GM20000 (cell line): ENCODE data around the gene FLT4.
A peak's percentile ranks its signal among the peaks of the same experiment; 100 is the strongest.

Source experiments
- DNase-seq: peaks from one replicate; pipeline ENCODE4 v3.0.0; 2012; ENCODE audit warnings: low spot score
- CTCF ChIP-seq: IDR thresholded peaks from 2 replicates; pipeline ENCODE4 v1.5.1; 2012; ENCODE audit warnings: mild to moderate bottlenecking, control low read depth; ENCODE audit errors: extremely low read depth, missing control alignments

Gene FLT4

GRCh38 chr5:180592176-180592575 is 57.2 kb downstream of the FLT4 start:
- TF ChIP-seq CTCF, result no peak
- no peak for DNase-seq

GRCh38 chr5:180591311-180591887 is 58.0 kb downstream of the FLT4 start, which contains the start of gene SCGB3A1:
Gene SCGB3A1 (minus strand): TSS chr5:180591499. CDS start chr5:180591462, 37 bp downstream.
- peak; percentile 17 for DNase-seq
- no peak for TF ChIP-seq CTCF

DNA sequence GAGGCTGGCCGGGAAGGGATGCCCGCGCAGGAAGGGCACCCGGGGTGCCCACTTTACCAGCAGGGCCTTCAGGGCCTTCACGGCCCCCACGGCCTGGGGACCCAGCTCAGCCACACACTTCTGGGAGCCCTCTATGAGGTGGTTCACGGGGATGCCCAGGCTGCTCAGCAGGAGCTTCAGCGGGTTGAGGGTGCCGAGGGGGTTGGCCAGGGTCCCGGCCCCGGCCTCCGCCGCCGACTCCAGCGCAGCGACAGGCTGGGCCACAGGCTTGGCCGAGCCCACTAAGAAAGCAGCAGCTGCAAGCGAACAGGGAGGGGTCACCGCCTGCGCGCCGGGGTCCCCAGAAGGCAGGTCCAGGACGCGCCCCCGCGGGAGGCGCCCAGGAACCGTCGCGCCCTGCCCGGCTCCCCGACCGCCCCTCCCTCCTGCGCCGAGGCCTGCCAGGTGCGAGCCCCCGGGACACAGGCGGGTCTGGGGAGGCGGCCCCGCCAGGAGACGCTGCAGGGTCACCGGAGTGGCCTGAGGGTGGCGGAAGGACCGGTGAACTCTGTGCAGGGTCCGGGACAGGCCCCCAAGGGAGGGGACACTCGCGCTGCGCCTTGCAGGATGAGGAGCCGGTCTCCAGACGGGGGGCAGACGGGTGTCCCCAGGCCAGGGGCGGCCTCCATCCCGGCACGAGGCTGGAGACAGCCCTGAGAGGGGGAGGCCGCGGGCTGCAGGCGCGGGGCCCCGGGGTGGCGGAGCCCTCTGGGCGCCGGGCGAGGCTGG is 58.7 kb downstream of the FLT4 start:
- no peak for TF ChIP-seq CTCF
- DNase-seq, result peak; percentile 27

- no peak for TF ChIP-seq CTCF
- peak; percentile 17 for DNase-seq
These were observed 59.4 kb downstream of the FLT4 start for GRCh38 chr5:180589771-180590542.

DNA sequence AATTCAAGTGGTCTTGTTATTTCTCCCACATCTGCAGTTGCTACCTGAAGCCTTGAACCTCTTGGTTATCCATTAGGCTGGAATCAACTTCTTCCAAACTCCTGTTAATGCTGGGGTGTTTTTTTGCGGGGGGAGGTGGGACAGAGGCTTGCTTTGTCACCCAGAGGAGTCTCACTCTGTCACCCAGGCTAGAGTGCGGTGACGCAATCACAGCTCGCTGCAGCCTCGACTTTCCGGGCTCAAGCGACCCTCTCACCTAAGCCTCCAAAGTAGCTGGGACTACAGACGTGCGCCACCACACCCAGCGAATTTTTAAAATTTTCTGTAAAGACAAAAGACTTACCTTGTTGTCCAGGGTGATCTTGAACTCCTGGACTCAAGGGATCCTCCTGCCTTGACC is 62.5 kb downstream of the FLT4 start:
- DNase-seq, result no peak
- no peak for TF ChIP-seq CTCF

GRCh38 chr5:180586204-180586603 is 63.2 kb downstream of the FLT4 start:
- no peak for TF ChIP-seq CTCF
- DNase-seq, result no peak

DNA sequence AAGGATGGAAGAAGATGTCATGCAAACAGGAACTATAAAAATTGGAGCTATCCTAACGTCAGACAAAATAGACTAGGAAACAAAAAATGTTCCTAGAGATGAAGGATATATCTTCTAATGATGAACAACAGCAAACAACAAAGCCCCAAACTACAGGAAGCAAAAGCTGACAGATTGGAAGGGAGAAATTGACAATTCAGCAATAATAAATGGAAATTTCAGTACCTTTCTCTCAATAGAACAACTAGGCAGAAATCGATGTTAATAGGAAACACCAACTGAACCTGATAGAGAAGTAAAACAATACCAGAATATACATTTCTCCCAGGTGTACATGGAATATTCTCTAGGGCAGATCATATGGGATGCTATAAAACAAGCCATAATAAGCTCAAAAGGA is 65.7 kb downstream of the FLT4 start:
- DNase-seq, result no peak
- no peak for TF ChIP-seq CTCF
